K562 (cell line): ENCODE results near the gene SLC35F5. TPM values are rescaled to one million over a fixed set of nuclear protein-coding genes. Genes with fewer than 3 reads are reported as not detected.
A peak's percentile ranks its signal among the peaks of the same experiment; 100 is the strongest.

Experiments
- BMI1 ChIP-seq: fragments of 150-350 bp; IDR thresholded peaks from 2 replicates; pipeline ENCODE4 v1.6.1; 2014; ENCODE audit warnings: low read length
- E2F4 ChIP-seq: sonication (generic); formaldehyde crosslinking; IDR thresholded peaks from 2 replicates; pipeline ENCODE4 v1.8.0; 2022; ENCODE audit warnings: mild to moderate bottlenecking, low read depth, missing genetic modification reagents
- FOXK2 ChIP-seq, 2 experiments: fragments of 450-650 bp; IDR thresholded peaks in 1 of 2; conservative IDR thresholded peaks in 1 of 2; 2 replicates each; pipeline ENCODE4 v1.6.1; 2016; ENCODE audit warnings: low read depth in 2 of 2, mild to moderate bottlenecking in 1 of 2
- FUS ChIP-seq: fragments of 200-400 bp; formaldehyde crosslinking; optimal IDR thresholded peaks from 2 replicates; pipeline ENCODE3; 2017; ENCODE audit warnings: low read depth, low read length
- HDGF ChIP-seq: fragments of 450-650 bp; IDR thresholded peaks from 2 replicates; pipeline ENCODE4 v1.6.1; 2016
- HIVEP1 ChIP-seq: fragments of 250-450 bp; sonication (Bioruptor Pico); IDR thresholded peaks from 2 replicates; pipeline ENCODE4 v1.4.0; 2020; ENCODE audit warnings: mild to moderate bottlenecking
- MCM2 ChIP-seq: fragments of 450-650 bp; IDR thresholded peaks from 2 replicates; pipeline ENCODE4 v1.6.1; 2017; ENCODE audit warnings: low read depth, mild to moderate bottlenecking
- MECOM ChIP-seq: fragments of 250-450 bp; sonication (Bioruptor Pico); IDR thresholded peaks from 2 replicates; pipeline ENCODE4 v1.8.0; 2022; ENCODE audit warnings: inconsistent platforms
- NR3C1 ChIP-seq: sonication (generic); formaldehyde crosslinking; IDR thresholded peaks from 2 replicates; pipeline ENCODE4 v1.8.1; 2022; ENCODE audit warnings: missing genetic modification reagents
- POLR2B ChIP-seq: fragments of 450-650 bp; IDR thresholded peaks from 2 replicates; pipeline ENCODE4 v1.6.1; 2018; ENCODE audit warnings: low read depth; ENCODE audit not compliant: partially characterized antibody
- TFAM ChIP-seq: fragments of 250-450 bp; sonication (Bioruptor Pico); conservative IDR thresholded peaks from 2 replicates; pipeline ENCODE4 v1.5.0; 2021; ENCODE audit warnings: mild to moderate bottlenecking, moderate library complexity
- U2AF2 ChIP-seq: fragments of 200-400 bp; formaldehyde crosslinking; optimal IDR thresholded peaks from 2 replicates; pipeline ENCODE3; 2017; ENCODE audit warnings: low read depth, mild to moderate bottlenecking, low read length
- WHSC1 ChIP-seq: IDR thresholded peaks from one replicate; pipeline ENCODE4 v1.6.1; 2012; ENCODE audit warnings: low read length, control low read depth, inconsistent platforms
- ZC3H11A ChIP-seq: IDR thresholded peaks from 2 replicates; pipeline ENCODE4 v1.6.1; 2012; ENCODE audit warnings: low read depth, low read length, improper control_type of control experiment
- ZNF232 ChIP-seq: sonication (generic); formaldehyde crosslinking; IDR thresholded peaks from 2 replicates; pipeline ENCODE4 v1.8.0; 2022; ENCODE audit warnings: mild to moderate bottlenecking, missing genetic modification reagents
- polyA plus RNA-seq, 8 experiments: library from polyadenylated mRNA; depleted of rRNA in 4 of 8; stranded (reverse) in 5 of 8; unstranded in 3 of 8; fragments of >200 nt; fragmentation: Nextera tagmentation in 2 of 8; fragmentation: Illumina TruSeq in 1 of 8; extraction: Ambion mirVana in 2 of 8; extraction: Trizol in 1 of 8; gene quantifications; 2 replicates each; pipeline versions ENCODE4 v1.2.1 to v1.2.3, GENCODE V29; 2011 to 2014; ENCODE audit warnings: inconsistent platforms in 1 of 8, missing spikeins in 1 of 8
- total RNA-seq, 7 experiments: library from RNA; depleted of rRNA in 6 of 7; stranded (reverse); fragments of >200 nt in 6 of 7; fragmentation: Illumina TruSeq in 2 of 7; extraction: Trizol in 2 of 7; gene quantifications; 2 replicates each; pipeline versions ENCODE4 v1.2.1 to v1.2.3, GENCODE V29; 2011 to 2021; ENCODE audit warnings: low replicate concordance in 1 of 7
- TF ChIP-seq, protein P1 (sequence below), 3 experiments: fragments of 200-800 bp in 1 of 3; fragments of 250-450 bp in 1 of 3; fragments of 450-650 bp in 1 of 3; sonication (Bioruptor Pico) in 1 of 3; sonication (Bioruptor generic) in 1 of 3; formaldehyde crosslinking in 1 of 3; IDR thresholded peaks; 2 replicates each; pipeline versions ENCODE4 v1.6.1 to v1.8.0; 2016 to 2022; ENCODE audit warnings: mild to moderate bottlenecking in 2 of 3, missing genetic modification characterization in 2 of 3, missing compliant biosample characterization in 1 of 3, moderate library complexity in 1 of 3
- TF ChIP-seq, protein P2 (sequence below): sonication (generic); formaldehyde crosslinking; IDR thresholded peaks from 2 replicates; pipeline ENCODE4 v1.9.0; 2022; ENCODE audit warnings: mild to moderate bottlenecking, missing genetic modification reagents
- TF ChIP-seq, protein P3 (sequence below): fragments of 250-450 bp; sonication (Bioruptor Pico); IDR thresholded peaks from 2 replicates; pipeline ENCODE4 v1.6.1; 2021; ENCODE audit warnings: mild to moderate bottlenecking
- TF ChIP-seq, protein P4 (sequence below): fragments of 450-650 bp; IDR thresholded peaks from 2 replicates; pipeline ENCODE4 v1.6.1; 2016; ENCODE audit warnings: low read depth, mild to moderate bottlenecking, moderate library complexity
- TF ChIP-seq, protein P5 (sequence below): fragments of 250-450 bp; sonication (Bioruptor Pico); IDR thresholded peaks from 2 replicates; pipeline ENCODE4 v1.5.0; 2022; ENCODE audit warnings: mild to moderate bottlenecking

The SLC35F5 gene
- total and polyA plus RNA-seq, 9 of the 15 experiments (the other 6 are each of a cell fraction or from before 2014, with no cell fraction given), result 4.9 to 50.7 (median 30.5) TPM

DNA sequence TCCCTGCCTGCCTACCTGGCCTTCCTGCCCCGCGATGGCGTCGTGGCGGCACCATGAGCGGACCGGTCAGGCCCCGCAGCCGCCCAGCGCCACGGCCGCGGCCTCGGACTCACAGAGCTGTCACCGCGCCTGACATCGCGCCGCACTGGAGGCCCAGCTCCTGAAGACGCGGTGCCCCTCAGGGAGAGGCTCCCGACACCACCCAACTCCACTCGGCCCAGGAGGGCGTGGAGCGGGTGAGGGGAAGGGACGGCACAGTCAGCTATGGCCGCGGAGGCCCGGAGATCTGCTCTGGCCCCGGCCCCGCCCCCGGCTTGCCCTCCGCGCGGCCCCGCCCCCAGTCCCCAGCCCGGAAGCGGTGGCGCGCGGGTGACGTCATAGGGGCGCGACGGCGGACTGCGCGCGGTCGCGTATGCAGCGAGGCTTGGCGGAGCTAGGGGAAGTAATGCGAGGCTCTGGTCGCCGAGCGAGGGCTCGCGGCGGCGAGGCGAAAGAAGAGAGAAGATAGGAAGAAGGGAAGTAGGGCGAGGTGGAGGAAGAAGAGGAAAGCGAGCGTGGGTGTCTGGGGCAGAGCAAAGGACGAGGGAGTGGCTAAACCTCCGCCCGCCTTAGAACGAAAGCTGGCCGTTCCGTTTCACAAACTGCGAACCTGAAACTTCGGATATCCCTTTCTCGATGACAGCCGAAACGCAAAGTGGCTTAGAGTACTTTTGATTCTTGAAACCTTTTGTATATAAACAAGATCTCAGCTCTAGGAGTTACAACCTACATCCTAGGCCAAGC is at the start of gene SLC35F5 (continued):
- no peak for TF ChIP-seq ZC3H11A
- TF ChIP-seq ZNF232, result peak; percentile 28; the same call in 1 of the 2 replicates
- TF ChIP-seq NR3C1 (CRISPR knock-in tag), result peak; percentile 65; the same call in 1 of the 2 replicates
- peak; percentile 96 for TF ChIP-seq POLR2B
- TF ChIP-seq, protein P1, sequence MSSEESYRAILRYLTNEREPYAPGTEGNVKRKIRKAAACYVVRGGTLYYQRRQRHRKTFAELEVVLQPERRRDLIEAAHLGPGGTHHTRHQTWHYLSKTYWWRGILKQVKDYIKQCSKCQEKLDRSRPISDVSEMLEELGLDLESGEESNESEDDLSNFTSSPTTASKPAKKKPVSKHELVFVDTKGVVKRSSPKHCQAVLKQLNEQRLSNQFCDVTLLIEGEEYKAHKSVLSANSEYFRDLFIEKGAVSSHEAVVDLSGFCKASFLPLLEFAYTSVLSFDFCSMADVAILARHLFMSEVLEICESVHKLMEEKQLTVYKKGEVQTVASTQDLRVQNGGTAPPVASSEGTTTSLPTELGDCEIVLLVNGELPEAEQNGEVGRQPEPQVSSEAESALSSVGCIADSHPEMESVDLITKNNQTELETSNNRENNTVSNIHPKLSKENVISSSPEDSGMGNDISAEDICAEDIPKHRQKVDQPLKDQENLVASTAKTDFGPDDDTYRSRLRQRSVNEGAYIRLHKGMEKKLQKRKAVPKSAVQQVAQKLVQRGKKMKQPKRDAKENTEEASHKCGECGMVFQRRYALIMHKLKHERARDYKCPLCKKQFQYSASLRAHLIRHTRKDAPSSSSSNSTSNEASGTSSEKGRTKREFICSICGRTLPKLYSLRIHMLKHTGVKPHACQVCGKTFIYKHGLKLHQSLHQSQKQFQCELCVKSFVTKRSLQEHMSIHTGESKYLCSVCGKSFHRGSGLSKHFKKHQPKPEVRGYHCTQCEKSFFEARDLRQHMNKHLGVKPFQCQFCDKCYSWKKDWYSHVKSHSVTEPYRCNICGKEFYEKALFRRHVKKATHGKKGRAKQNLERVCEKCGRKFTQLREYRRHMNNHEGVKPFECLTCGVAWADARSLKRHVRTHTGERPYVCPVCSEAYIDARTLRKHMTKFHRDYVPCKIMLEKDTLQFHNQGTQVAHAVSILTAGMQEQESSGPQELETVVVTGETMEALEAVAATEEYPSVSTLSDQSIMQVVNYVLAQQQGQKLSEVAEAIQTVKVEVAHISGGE (CRISPR knock-in tag; IDR thresholded peaks at IDR 0.05), result peak in 1 of 3 experiments; percentile 70; a peak in 2 of 6 replicates
- TF ChIP-seq BMI1, result no peak
- TF ChIP-seq, protein P2, sequence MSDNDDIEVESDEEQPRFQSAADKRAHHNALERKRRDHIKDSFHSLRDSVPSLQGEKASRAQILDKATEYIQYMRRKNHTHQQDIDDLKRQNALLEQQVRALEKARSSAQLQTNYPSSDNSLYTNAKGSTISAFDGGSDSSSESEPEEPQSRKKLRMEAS (CRISPR knock-in tag), result peak; percentile 70
- TF ChIP-seq, protein P3, sequence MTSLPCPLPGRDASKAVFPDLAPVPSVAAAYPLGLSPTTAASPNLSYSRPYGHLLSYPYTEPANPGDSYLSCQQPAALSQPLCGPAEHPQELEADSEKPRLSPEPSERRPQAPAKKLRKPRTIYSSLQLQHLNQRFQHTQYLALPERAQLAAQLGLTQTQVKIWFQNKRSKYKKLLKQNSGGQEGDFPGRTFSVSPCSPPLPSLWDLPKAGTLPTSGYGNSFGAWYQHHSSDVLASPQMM (CRISPR knock-in tag), result no peak
- TF ChIP-seq MCM2, result no peak
- TF ChIP-seq, protein P4, sequence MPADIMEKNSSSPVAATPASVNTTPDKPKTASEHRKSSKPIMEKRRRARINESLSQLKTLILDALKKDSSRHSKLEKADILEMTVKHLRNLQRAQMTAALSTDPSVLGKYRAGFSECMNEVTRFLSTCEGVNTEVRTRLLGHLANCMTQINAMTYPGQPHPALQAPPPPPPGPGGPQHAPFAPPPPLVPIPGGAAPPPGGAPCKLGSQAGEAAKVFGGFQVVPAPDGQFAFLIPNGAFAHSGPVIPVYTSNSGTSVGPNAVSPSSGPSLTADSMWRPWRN, result no peak
- TF ChIP-seq, protein P5, sequence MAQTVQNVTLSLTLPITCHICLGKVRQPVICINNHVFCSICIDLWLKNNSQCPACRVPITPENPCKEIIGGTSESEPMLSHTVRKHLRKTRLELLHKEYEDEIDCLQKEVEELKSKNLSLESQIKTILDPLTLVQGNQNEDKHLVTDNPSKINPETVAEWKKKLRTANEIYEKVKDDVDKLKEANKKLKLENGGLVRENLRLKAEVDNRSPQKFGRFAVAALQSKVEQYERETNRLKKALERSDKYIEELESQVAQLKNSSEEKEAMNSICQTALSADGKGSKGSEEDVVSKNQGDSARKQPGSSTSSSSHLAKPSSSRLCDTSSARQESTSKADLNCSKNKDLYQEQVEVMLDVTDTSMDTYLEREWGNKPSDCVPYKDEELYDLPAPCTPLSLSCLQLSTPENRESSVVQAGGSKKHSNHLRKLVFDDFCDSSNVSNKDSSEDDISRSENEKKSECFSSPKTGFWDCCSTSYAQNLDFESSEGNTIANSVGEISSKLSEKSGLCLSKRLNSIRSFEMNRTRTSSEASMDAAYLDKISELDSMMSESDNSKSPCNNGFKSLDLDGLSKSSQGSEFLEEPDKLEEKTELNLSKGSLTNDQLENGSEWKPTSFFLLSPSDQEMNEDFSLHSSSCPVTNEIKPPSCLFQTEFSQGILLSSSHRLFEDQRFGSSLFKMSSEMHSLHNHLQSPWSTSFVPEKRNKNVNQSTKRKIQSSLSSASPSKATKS (CRISPR knock-in tag), result no peak
- TF ChIP-seq HDGF, result no peak
- no peak for TF ChIP-seq WHSC1
- TF ChIP-seq U2AF2, result no peak
- no peak for TF ChIP-seq MECOM (CRISPR knock-in tag)
- 0 out of 2 replicates have a peak, but pooled peaks have one; percentile 65 for TF ChIP-seq E2F4 (CRISPR knock-in tag)
- TF ChIP-seq FUS, result no peak
- no peak for TF ChIP-seq TFAM (CRISPR knock-in tag)
- no peak for TF ChIP-seq HIVEP1
- peak; percentile 41 to 63; a peak in 2 of 4 replicates for TF ChIP-seq FOXK2 (conservative IDR thresholded peaks at IDR 0.05 in 1 of 2, IDR thresholded peaks at IDR 0.05 in 1 of 2; ENCODE audit: low read depth in 2 of 2)
